Right lobe of liver (tissue), 6 donors: ENCODE results near the gene CRTAC1. TPM values are rescaled to one million over a fixed set of nuclear protein-coding genes. Genes with fewer than 3 reads are reported as not detected.

Experiments
- ATAC-seq, 4 donors: fragments of 200-7000 bp; cut with Tn5 transposase; one replicate each; pipeline ENCODE4 v1.9.1; 2020; ENCODE audit warnings: mild to moderate bottlenecking in 4 of 4, moderate library complexity in 4 of 4
- DNase-seq, 3 donors: peaks; one replicate each; pipeline ENCODE4 v3.0.0-alpha.2; 2020
- H3K27ac ChIP-seq, 3 donors: fragments of 200-600 bp; one replicate each; pipeline ENCODE4 v1.8.0; 2022
- H3K27me3 ChIP-seq, 2 donors: fragments of 200-600 bp; one replicate each; pipeline ENCODE4 v1.8.0; 2022
- H3K36me3 ChIP-seq, 4 donors: fragments of 200-600 bp; sonication (generic) in 1 of 4; one replicate each; pipeline versions ENCODE4 v1.5.1 to v1.8.0; 2017 to 2022; ENCODE audit warnings: control low read depth in 1 of 4
- H3K4me1 ChIP-seq, 4 donors: fragments of 200-600 bp; sonication (generic) in 1 of 4; one replicate each; pipeline versions ENCODE4 v1.5.1 to v1.8.0; 2017 to 2022; ENCODE audit warnings: control low read depth in 1 of 4
- H3K4me3 ChIP-seq, 3 donors: fragments of 200-600 bp; one replicate each; pipeline ENCODE4 v1.8.0; 2022
- H3K9me3 ChIP-seq, 4 donors: fragments of 200-600 bp; sonication (generic) in 1 of 4; one replicate each; pipeline versions ENCODE4 v1.5.1 to v1.8.0; 2017 to 2022; ENCODE audit warnings: control low read depth in 1 of 4
- POLR2A ChIP-seq: fragments of 450-650 bp; IDR thresholded peaks from one replicate; pipeline ENCODE4 v1.6.1; 2017; ENCODE audit warnings: antibody characterized with exemption, mild to moderate bottlenecking
- WGBS: methylation state at CpG from one replicate; pipeline ENCODE4 v1.1.6; 2018; ENCODE audit warnings: low coverage, low lambda C conversion rate; ENCODE audit not compliant: insufficient coverage; ENCODE audit errors: missing lambda C conversion rate; 5-methylcytosine and 5-hydroxymethylcytosine counted together
- intact Hi-C, 2 donors: fragments of 100-400 bp; cut with DNase I; formaldehyde crosslinking; loops; one replicate each; pipeline versions ENCODE4 v1.11.2 to v1.14.1; 2022
- total RNA-seq, 6 experiments: library from RNA; depleted of rRNA in 2 of 6; stranded (reverse); fragments of >200 nt in 2 of 6; fragmentation: NEBNext Ultra II Directional in 3 of 6; extraction: Animal tissue kit (Norgen Biotek cat#: 25700) in 3 of 6; gene quantifications; one replicate each; pipeline versions ENCODE4 v1.1.0 to v1.2.4, GENCODE V29; 2016 to 2023
- TF ChIP-seq, protein P1 (sequence below), 4 donors: fragments of 200-600 bp in 3 of 4; fragments of 450-650 bp in 1 of 4; IDR thresholded peaks; one replicate each; pipeline versions ENCODE4 v1.5.1 to v1.8.0; 2016 to 2022; ENCODE audit warnings: antibody characterized with exemption in 4 of 4, mild to moderate bottlenecking in 2 of 4
- donor health status: DM: no; HTN: yes; CAD: no.
- donor health status: DM: no; HTN: no; CAD: no.
- donor health status: DM: no; HTN: no; CAD: no.
- donor health status: DM: no; HTN: yes; CAD: no.
- donor health status: DM: no; HTN: yes; CAD: no.

The CRTAC1 gene
- total RNA-seq, 6 experiments from 2014 or later: 0.20 TPM; not detected in 5

DNA sequence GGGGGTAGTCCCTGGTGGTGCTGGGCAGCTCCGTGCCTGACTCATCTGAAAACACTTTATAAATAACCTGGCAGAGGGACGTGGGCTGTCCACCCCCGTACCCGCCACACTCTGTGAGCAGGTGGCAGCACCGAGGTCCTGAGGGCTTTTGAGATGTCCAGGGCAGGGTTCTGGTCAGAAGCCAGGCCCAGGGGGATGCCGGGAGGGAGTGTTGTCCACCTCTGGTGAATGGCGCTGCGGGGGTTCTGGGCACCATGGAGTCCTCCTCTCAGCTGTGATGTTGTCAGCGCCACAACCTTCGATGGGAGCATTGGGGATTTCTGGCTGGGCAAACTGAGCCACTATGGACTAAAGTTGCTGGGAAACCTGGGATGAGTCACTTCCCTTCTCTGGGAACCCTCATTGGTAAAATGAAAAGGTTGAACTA, 208.1 kb downstream of the CRTAC1 start:
- no peak for DNase-seq
- 20% methylated on average over 2 of the region's 10 CpGs for WGBS
- H3K4me3 ChIP-seq: no peak overlapping the region

DNA sequence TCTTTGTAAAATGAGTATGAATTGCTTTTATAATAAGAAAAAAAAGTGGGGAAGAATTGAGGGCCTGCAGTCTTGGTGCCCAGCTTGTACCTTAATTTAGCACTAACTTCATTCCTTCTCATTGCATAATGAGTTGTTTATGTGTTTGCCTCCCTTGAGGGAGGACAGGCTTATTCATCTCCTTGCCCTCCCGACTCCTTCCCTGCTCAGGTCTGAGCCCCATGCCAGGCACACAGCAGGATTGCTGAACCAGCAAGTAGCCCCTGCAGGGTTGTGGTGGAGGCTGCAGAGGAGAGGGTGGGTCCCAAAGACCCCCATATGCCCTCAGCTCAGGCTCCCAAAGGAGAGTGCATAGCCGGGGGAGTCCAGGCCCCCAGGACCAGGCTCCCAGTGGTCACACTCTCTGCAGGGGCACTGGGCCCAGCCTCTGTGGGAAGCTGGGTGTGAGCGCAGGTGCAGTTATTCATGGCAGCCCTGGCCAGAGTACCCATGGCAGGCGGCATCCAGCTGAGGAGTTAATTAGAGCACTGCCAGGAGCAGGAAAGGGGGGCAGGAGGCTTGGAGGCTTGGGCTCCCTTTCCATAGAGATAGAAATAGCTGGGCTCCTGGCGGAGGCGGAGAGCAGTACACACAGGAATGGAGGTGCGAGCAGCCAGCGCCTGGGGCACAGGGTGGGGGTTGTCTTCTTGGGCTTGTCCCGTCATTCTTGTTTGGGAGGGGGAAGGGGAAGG, 208.9 kb downstream of the CRTAC1 start:
- no peaks in the 10 kb centered on the region for H3K36me3 ChIP-seq
- no peaks in the 10 kb centered on the region for H3K4me1 ChIP-seq
- intact Hi-C loops: no loop called here
- DNase-seq (no peak), ATAC-seq (no peak)
- 20% methylated on average over 2 of the region's 9 CpGs for WGBS
- TF ChIP-seq POLR2A: no peak
- TF ChIP-seq, protein P1, sequence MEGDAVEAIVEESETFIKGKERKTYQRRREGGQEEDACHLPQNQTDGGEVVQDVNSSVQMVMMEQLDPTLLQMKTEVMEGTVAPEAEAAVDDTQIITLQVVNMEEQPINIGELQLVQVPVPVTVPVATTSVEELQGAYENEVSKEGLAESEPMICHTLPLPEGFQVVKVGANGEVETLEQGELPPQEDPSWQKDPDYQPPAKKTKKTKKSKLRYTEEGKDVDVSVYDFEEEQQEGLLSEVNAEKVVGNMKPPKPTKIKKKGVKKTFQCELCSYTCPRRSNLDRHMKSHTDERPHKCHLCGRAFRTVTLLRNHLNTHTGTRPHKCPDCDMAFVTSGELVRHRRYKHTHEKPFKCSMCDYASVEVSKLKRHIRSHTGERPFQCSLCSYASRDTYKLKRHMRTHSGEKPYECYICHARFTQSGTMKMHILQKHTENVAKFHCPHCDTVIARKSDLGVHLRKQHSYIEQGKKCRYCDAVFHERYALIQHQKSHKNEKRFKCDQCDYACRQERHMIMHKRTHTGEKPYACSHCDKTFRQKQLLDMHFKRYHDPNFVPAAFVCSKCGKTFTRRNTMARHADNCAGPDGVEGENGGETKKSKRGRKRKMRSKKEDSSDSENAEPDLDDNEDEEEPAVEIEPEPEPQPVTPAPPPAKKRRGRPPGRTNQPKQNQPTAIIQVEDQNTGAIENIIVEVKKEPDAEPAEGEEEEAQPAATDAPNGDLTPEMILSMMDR (IDR thresholded peaks at IDR 0.05): no peak
- no peak overlapping the region for H3K4me3 ChIP-seq
- no peaks in the 10 kb centered on the region for H3K9me3 ChIP-seq
- H3K27ac ChIP-seq: no peak overlapping the region
- H3K27me3 ChIP-seq: no peaks in the 10 kb centered on the region

More for the DNA sequence above, 208.1 kb downstream of the CRTAC1 start:
- H3K9me3 ChIP-seq: no peaks in the 10 kb centered on the region
- no peak for TF ChIP-seq POLR2A
- TF ChIP-seq, protein P1 (IDR thresholded peaks at IDR 0.05): no peak
- no peaks in the 10 kb centered on the region for H3K4me1 ChIP-seq
- H3K36me3 ChIP-seq: no peaks in the 10 kb centered on the region
- no peaks in the 10 kb centered on the region for H3K27me3 ChIP-seq
- intact Hi-C loops: no loop called here
- H3K27ac ChIP-seq: no peak overlapping the region
- peak in 1 of 4 donors; percentile 28 for ATAC-seq

DNA sequence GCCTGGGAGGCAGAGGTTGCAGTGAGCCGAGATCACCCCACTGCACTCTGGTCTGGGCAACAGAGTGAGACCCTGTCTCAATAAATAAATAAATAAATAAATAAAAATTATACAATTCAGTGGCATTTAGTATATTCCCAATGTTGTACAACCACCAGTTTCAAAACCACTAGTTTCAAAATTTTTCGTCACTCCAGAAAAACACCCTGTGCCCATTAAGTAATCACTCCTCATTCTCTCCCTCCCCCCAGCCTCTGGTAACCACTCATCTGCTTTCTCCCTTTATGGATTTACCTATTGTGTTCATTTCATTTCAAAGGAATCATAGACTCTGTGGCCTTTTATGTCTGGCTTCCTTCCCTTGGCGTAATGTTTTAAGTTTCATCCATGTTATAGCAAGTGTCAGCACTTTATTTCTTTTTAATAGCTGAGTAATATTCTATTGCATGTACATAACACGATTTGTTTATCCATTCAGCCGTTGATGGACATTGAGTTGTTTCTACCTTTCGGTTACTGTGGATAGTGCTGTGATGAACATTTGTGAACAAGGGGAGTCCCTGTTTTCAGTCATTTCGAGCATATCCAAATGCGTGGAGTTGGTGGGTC, 210.2 kb downstream of the CRTAC1 start:
- Histone ChIP-seq H3K4me1 (no peaks in the 10 kb centered on the region), H3K27ac (no peak overlapping the region), H3K4me3 (no peak overlapping the region), H3K9me3 (no peaks in the 10 kb centered on the region), H3K36me3 (no peaks in the 10 kb centered on the region), H3K27me3 (no peaks in the 10 kb centered on the region)
- ATAC-seq (no peak), DNase-seq (no peak)
- intact Hi-C loops: no loop called here
- 56% methylated on average over 7 of the region's 8 CpGs for WGBS
- no peak for TF ChIP-seq POLR2A
- TF ChIP-seq, protein P1 (IDR thresholded peaks at IDR 0.05): no peak

DNA sequence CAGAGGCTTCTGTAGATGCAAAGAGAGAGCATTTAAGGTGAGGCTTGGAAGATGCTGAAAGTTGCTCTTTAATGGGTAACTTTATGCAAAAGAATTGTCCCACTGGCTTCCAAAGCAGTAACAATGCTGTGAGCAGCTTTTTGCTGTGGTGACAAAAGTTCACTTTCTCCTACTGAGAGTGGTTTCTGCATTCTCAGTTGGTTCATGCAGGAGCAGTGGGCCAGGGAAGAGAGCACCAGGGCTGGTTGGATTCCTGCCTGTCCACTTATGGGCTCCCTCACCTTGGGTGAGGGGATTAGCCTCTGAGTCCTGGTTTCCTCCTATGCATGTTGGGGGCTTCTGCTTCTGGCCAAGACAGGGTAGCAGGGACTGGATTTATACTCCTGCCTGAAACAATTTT, 211.8 kb downstream of the CRTAC1 start:
- no peak overlapping the region for H3K4me3 ChIP-seq
- intact Hi-C loops: no loop called here
- no peaks in the 10 kb centered on the region for H3K4me1 ChIP-seq
- H3K36me3 ChIP-seq: no peaks in the 10 kb centered on the region
- no peaks in the 10 kb centered on the region for H3K27me3 ChIP-seq
- TF ChIP-seq, protein P1 (IDR thresholded peaks at IDR 0.05): no peak
- no peak for TF ChIP-seq POLR2A
- ATAC-seq: no peak
- no peak for DNase-seq
- no peak overlapping the region for H3K27ac ChIP-seq
- H3K9me3 ChIP-seq: no peaks in the 10 kb centered on the region
